Measurements from ENCODE around the gene CAPN14. TPM values are rescaled to one million over a fixed set of nuclear protein-coding genes. Genes with fewer than 3 reads are reported as not detected.

Gene CAPN14
- total and polyA plus RNA-seq, 4 donors, result 0.18 to 0.29 (median 0.21) TPM; not detected in 1

- H3K27ac ChIP-seq (ENCODE audit: low read depth in 1 of 2, low read length in 2 of 2), result no peak overlapping the region
- H3K9me3 ChIP-seq (ENCODE audit: control insufficient read depth, low read length), result no peaks in the 10 kb centered on the region
- H3K27me3 ChIP-seq (ENCODE audit: control insufficient read depth in 1 of 2, insufficient read depth in 2 of 2, low read length in 1 of 2), result no peaks in the 10 kb centered on the region
- DNase-seq (no peak), ATAC-seq (ENCODE audit: low FRiP score) (no peak)
- H3K4me3 ChIP-seq (ENCODE audit: low read length in 2 of 2), result no peak overlapping the region
- 65 to 75% methylated on average over 2 of the region's 2 CpGs for WGBS, 2 donors
- no peaks in the 10 kb centered on the region for H3K4me1 ChIP-seq (ENCODE audit: control insufficient read depth in 1 of 2, insufficient read depth in 2 of 2, low read length in 2 of 2)
- no peaks in the 10 kb centered on the region for H3K36me3 ChIP-seq (ENCODE audit: control insufficient read depth in 1 of 2, insufficient read depth in 2 of 2, low read length in 1 of 2)
- intact Hi-C loops (cut with DNase I), result no loop called here
Observed at GRCh38 chr2:31207790-31208189, 9.5 kb downstream of the CAPN14 start.

DNA sequence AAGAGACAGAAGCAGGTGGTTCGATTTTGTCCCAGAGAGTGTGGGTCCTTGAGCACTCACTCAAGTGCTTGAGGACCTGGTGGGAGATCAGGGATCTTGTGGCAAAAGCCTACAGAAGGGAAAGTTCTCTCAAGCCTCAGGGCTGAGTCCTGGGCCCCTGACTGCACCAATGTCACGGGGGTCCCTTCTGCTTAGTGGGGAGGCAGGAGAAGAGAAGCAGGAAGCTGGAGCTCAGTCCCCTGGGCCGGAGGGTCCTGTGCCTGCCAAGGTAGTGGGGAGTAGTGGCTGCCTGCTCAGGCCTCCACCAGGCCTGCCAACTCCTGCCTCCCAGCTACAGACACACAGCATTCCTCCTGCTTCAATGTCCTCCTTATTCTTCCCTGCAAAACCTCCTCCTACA lies 11.7 kb downstream of the CAPN14 start:
- intact Hi-C loops (cut with DNase I), result no loop called here
- WGBS, 2 donors, result 92 to 93% methylated on average over 3 of the region's 3 CpGs
- ATAC-seq (ENCODE audit: low FRiP score), result no peak

GRCh38 chr2:31205186-31205585 lies 12.1 kb downstream of the CAPN14 start:
- Histone ChIP-seq H3K9me3 (ENCODE audit: control insufficient read depth, low read length) (no peaks in the 10 kb centered on the region), H3K4me3 (ENCODE audit: low read length in 2 of 2) (no peak overlapping the region), H3K27me3 (ENCODE audit: control insufficient read depth in 1 of 2, insufficient read depth in 2 of 2, low read length in 1 of 2) (no peaks in the 10 kb centered on the region), H3K4me1 (ENCODE audit: control insufficient read depth in 1 of 2, insufficient read depth in 2 of 2, low read length in 2 of 2) (no peaks in the 10 kb centered on the region), H3K27ac (ENCODE audit: low read depth in 1 of 2, low read length in 2 of 2) (no peak overlapping the region), H3K36me3 (ENCODE audit: control insufficient read depth in 1 of 2, insufficient read depth in 2 of 2, low read length in 1 of 2) (no peaks in the 10 kb centered on the region)
- DNase-seq (no peak), ATAC-seq (ENCODE audit: low FRiP score) (peak; percentile 11)
- intact Hi-C loops (cut with DNase I), result no loop called here
- 89 to 90% methylated on average over 9 of the region's 9 CpGs for WGBS, 2 donors

More for the DNA sequence above, 11.7 kb downstream of the CAPN14 start:
- no peak for DNase-seq
- H3K27me3 ChIP-seq (ENCODE audit: control insufficient read depth in 1 of 2, insufficient read depth in 2 of 2, low read length in 1 of 2), result no peaks in the 10 kb centered on the region
- H3K9me3 ChIP-seq (ENCODE audit: control insufficient read depth, low read length), result no peaks in the 10 kb centered on the region
- no peaks in the 10 kb centered on the region for H3K36me3 ChIP-seq (ENCODE audit: control insufficient read depth in 1 of 2, insufficient read depth in 2 of 2, low read length in 1 of 2)
- no peaks in the 10 kb centered on the region for H3K4me1 ChIP-seq (ENCODE audit: control insufficient read depth in 1 of 2, insufficient read depth in 2 of 2, low read length in 2 of 2)
- no peak overlapping the region for H3K27ac ChIP-seq (ENCODE audit: low read depth in 1 of 2, low read length in 2 of 2)
- no peak overlapping the region for H3K4me3 ChIP-seq (ENCODE audit: low read length in 2 of 2)

GRCh38 chr2:31204783-31205182 lies 12.5 kb downstream of the CAPN14 start:
- Histone ChIP-seq H3K4me3 (ENCODE audit: low read length in 2 of 2) (no peak overlapping the region), H3K27me3 (ENCODE audit: control insufficient read depth in 1 of 2, insufficient read depth in 2 of 2, low read length in 1 of 2) (no peaks in the 10 kb centered on the region), H3K36me3 (ENCODE audit: control insufficient read depth in 1 of 2, insufficient read depth in 2 of 2, low read length in 1 of 2) (no peaks in the 10 kb centered on the region), H3K9me3 (ENCODE audit: control insufficient read depth, low read length) (no peaks in the 10 kb centered on the region), H3K4me1 (ENCODE audit: control insufficient read depth in 1 of 2, insufficient read depth in 2 of 2, low read length in 2 of 2) (no peaks in the 10 kb centered on the region), H3K27ac (ENCODE audit: low read depth in 1 of 2, low read length in 2 of 2) (no peak overlapping the region)
- intact Hi-C loops (cut with DNase I), result no loop called here
- WGBS, 2 donors, result 79 to 90% methylated on average over 6 of the region's 6 CpGs
- no peak for DNase-seq
- ATAC-seq (ENCODE audit: low FRiP score), result no peak

DNA sequence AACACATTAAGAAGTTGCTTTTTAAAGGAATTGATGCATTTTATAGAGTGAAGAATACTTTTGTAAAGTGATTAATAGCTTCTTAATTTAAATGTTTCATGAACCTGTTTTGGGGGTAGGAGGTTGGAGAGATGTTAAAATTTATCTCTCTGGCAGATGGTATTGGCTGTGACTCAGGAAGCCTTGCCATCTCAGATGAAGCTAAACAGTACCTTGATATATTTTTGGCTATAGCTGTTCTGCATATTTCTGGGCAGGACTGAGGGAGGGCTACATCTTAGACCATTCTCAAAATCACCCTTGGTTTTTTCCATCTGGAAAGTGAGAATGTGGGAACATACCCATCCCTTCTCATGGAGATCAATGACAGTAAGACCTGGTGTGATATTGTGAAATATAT lies 13.4 kb downstream of the CAPN14 start:
- intact Hi-C loops (cut with DNase I), result no loop called here
- no peak overlapping the region for H3K4me3 ChIP-seq (ENCODE audit: low read length in 2 of 2)
- no peaks in the 10 kb centered on the region for H3K36me3 ChIP-seq (ENCODE audit: control insufficient read depth in 1 of 2, insufficient read depth in 2 of 2, low read length in 1 of 2)
- H3K9me3 ChIP-seq (ENCODE audit: control insufficient read depth, low read length), result no peaks in the 10 kb centered on the region
- no peaks in the 10 kb centered on the region for H3K4me1 ChIP-seq (ENCODE audit: control insufficient read depth in 1 of 2, insufficient read depth in 2 of 2, low read length in 2 of 2)
- ATAC-seq (ENCODE audit: low FRiP score), result no peak
- H3K27me3 ChIP-seq (ENCODE audit: control insufficient read depth in 1 of 2, insufficient read depth in 2 of 2, low read length in 1 of 2), result no peaks in the 10 kb centered on the region
- no peak for DNase-seq
- H3K27ac ChIP-seq (ENCODE audit: low read depth in 1 of 2, low read length in 2 of 2), result no peak overlapping the region

DNA sequence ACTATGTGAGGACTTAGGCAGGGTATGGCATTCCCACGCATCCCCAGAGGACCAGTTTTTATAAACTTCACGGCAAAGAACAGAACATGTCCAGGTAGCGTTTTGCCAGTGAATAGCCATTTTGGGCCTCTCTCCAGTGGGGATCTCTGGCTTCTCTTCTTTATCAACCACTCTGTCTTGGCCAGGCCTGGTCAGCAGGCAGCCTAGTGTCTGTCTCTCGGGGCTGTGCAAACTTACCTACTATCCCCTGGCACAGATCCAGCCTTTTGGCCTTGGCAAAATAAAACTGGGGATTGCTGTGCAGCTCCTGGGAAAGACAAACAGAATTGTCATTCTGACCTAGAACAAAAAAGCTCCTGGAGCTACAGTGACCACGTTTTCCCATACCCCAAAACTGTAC lies 14.5 kb downstream of the CAPN14 start:
- Histone ChIP-seq H3K27ac (ENCODE audit: low read depth in 1 of 2, low read length in 2 of 2) (no peak overlapping the region), H3K4me1 (ENCODE audit: control insufficient read depth in 1 of 2, insufficient read depth in 2 of 2, low read length in 2 of 2) (no peaks in the 10 kb centered on the region), H3K36me3 (ENCODE audit: control insufficient read depth in 1 of 2, insufficient read depth in 2 of 2, low read length in 1 of 2) (no peaks in the 10 kb centered on the region), H3K9me3 (ENCODE audit: control insufficient read depth, low read length) (no peaks in the 10 kb centered on the region), H3K4me3 (ENCODE audit: low read length in 2 of 2) (no peak overlapping the region), H3K27me3 (ENCODE audit: control insufficient read depth in 1 of 2, insufficient read depth in 2 of 2, low read length in 1 of 2) (no peaks in the 10 kb centered on the region)
- ATAC-seq (ENCODE audit: low FRiP score) (no peak), DNase-seq (no peak)
- intact Hi-C loops (cut with DNase I), result no loop called here
- WGBS, 2 donors, result 83% methylated on average over 5 of the region's 5 CpGs

GRCh38 chr2:31202041-31202440 lies 15.3 kb downstream of the CAPN14 start:
- Histone ChIP-seq H3K4me1 (ENCODE audit: control insufficient read depth in 1 of 2, insufficient read depth in 2 of 2, low read length in 2 of 2) (no peaks in the 10 kb centered on the region), H3K27ac (ENCODE audit: low read depth in 1 of 2, low read length in 2 of 2) (no peak overlapping the region), H3K36me3 (ENCODE audit: control insufficient read depth in 1 of 2, insufficient read depth in 2 of 2, low read length in 1 of 2) (no peaks in the 10 kb centered on the region), H3K4me3 (ENCODE audit: low read length in 2 of 2) (no peak overlapping the region), H3K9me3 (ENCODE audit: control insufficient read depth, low read length) (no peaks in the 10 kb centered on the region), H3K27me3 (ENCODE audit: control insufficient read depth in 1 of 2, insufficient read depth in 2 of 2, low read length in 1 of 2) (no peaks in the 10 kb centered on the region)
- intact Hi-C loops (cut with DNase I), result no loop called here
- no peak for ATAC-seq (ENCODE audit: low FRiP score)
- DNase-seq, result no peak
- 48 to 49% methylated on average over 5 of the region's 5 CpGs for WGBS, 2 donors

DNA sequence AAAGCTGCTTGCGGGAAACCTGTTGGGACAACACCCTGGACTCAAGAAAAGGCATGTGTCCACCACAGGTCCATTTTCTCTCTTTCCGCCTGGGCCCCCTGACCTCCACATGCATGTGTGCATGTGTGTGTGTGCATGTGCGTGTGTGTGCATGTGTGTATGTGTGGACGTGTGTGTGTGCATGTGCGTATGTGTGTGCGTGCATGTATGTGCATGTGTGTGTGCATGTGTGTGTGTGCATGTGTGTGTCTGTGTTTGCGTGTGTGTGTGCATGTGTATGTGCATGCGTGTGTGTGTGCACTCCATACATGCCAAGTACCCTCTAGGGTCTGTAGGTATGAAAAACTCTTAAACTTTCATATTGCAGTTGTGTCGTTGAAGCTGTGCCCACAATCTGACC lies 16.3 kb downstream of the CAPN14 start:
- Histone ChIP-seq H3K36me3 (ENCODE audit: control insufficient read depth in 1 of 2, insufficient read depth in 2 of 2, low read length in 1 of 2) (no peaks in the 10 kb centered on the region), H3K27ac (ENCODE audit: low read depth in 1 of 2, low read length in 2 of 2) (no peak overlapping the region), H3K27me3 (ENCODE audit: control insufficient read depth in 1 of 2, insufficient read depth in 2 of 2, low read length in 1 of 2) (no peaks in the 10 kb centered on the region), H3K9me3 (ENCODE audit: control insufficient read depth, low read length) (no peaks in the 10 kb centered on the region), H3K4me3 (ENCODE audit: low read length in 2 of 2) (no peak overlapping the region), H3K4me1 (ENCODE audit: control insufficient read depth in 1 of 2, insufficient read depth in 2 of 2, low read length in 2 of 2) (no peaks in the 10 kb centered on the region)
- WGBS, 2 donors, result 85 to 86% methylated on average over 9 of the region's 9 CpGs
- intact Hi-C loops (cut with DNase I), result no loop called here
- ATAC-seq (ENCODE audit: low FRiP score) (no peak), DNase-seq (no peak)

DNA sequence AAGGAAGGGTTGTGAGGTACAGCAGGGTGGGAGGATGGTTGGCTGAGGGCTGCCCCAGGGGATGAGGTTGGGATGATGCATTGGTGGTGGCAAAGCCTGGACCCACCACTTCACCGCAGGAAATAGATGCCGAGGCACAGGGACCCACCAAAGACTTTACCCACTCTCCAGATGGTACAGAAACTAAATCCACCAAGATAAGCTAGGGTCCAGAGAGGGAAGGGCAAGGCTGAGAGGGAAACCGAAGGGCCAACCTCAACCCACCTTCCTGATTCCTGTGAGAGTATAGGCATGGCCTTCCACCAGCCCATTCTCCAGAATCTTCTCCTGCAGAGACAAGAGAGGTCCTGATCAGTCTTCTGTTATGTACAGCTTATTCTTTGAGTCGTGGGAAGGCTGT lies 18.1 kb downstream of the CAPN14 start:
- intact Hi-C loops (cut with DNase I), result no loop called here
- Histone ChIP-seq H3K27me3 (ENCODE audit: control insufficient read depth in 1 of 2, insufficient read depth in 2 of 2, low read length in 1 of 2) (no peaks in the 10 kb centered on the region), H3K36me3 (ENCODE audit: control insufficient read depth in 1 of 2, insufficient read depth in 2 of 2, low read length in 1 of 2) (no peaks in the 10 kb centered on the region), H3K27ac (ENCODE audit: low read depth in 1 of 2, low read length in 2 of 2) (no peak overlapping the region), H3K4me1 (ENCODE audit: control insufficient read depth in 1 of 2, insufficient read depth in 2 of 2, low read length in 2 of 2) (no peaks in the 10 kb centered on the region), H3K4me3 (ENCODE audit: low read length in 2 of 2) (no peak overlapping the region), H3K9me3 (ENCODE audit: control insufficient read depth, low read length) (no peaks in the 10 kb centered on the region)
- no peak for DNase-seq
- no peak for ATAC-seq (ENCODE audit: low FRiP score)
- 77 to 88% methylated on average over 4 of the region's 4 CpGs for WGBS, 2 donors

Data from aorta (tissue), 5 donors.